AG08396 (cell line): ENCODE data around the gene KRT9.
"Not testable (repeated sequence)": the region's sequence is repeated elsewhere in the genome, so short reads cannot be mapped to it uniquely, and the experiment has no call there.

Experiments used
- DNase-seq: peaks from one replicate; pipeline ENCODE4 v3.0.0; 2012; ENCODE audit warnings: low spot score, mixed read lengths

Gene KRT9

DNA sequence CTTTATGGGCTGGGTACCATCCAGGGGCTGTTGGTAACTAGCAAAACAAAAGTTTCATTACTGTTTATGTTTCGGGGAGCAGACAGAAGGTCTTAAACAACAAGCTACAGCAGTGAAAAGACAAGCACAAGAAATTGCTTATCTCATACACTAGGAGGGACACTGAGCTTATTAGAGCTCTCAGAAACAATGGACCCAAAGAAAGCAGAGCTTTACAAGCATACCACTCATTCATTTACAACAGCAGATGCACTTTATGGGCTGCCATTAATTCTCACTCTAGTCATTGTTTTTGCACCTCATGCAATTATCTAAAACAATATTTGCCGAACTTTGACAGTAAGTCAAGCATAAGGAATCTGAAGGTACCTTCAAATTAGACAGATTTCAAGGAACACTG, 30.7 kb upstream of the KRT9 start:
- no peak for DNase-seq

DNA sequence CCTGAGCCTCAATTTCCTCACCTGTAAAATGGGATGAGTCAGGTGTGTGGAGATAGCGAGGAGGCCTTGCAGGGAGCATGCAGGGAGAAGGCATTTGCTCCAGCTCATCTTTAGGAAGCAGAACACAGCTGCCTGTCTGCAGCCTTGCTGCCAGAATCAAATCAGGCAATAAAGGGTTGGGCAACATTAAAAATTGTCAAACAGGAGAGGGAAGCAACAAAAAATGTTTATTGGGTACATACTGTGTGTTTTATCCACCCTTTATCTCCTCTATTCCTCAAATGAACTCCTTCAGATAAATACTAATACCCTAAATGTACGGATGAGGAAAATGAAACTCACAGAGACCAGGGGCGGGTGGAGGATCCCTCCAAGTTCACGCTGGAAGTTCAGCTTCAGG, 28.5 kb upstream of the KRT9 start:
- no peak for DNase-seq

DNA sequence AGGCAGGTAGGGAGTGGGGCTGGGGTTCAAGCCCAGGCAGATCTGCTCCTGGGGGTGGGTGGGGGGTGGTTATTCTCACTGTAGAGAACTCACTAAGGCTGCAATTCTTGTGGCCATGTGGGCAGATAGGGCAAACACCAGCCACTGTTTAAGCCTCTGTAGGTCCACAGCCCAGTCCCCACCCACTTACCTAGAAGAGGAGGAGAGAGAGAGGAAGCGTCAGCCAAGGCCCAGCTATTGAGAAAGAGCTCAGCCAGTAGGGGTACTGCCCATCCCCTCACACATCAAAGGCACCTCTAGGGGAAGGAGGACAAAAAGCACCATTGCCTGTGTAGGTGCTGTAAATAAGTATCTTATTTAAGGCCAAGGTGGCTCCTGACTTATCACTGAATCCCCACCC, 27.8 kb upstream of the KRT9 start:
- DNase-seq = no peak

DNA sequence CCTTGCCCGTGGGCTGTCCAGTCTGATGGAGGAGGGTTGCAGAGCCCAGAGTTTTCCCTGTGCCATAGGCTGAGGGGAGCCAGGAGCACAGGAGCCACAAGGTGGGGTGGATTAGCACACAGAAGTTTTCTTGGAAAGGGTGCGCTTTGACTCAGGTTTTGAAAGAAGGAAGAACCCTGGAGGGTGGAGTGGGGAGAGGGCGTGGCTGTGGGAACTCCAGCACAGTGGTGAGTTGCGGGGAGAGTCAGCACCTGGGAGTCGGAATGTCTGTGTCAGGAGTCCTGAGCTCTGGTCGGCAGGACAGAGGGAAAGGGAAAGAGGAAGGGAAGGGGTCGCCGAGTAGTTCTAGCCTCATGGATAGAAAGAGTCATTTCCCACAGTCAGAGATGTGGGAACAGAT, 23.7 kb upstream of the KRT9 start:
- DNase-seq = no peak

DNA sequence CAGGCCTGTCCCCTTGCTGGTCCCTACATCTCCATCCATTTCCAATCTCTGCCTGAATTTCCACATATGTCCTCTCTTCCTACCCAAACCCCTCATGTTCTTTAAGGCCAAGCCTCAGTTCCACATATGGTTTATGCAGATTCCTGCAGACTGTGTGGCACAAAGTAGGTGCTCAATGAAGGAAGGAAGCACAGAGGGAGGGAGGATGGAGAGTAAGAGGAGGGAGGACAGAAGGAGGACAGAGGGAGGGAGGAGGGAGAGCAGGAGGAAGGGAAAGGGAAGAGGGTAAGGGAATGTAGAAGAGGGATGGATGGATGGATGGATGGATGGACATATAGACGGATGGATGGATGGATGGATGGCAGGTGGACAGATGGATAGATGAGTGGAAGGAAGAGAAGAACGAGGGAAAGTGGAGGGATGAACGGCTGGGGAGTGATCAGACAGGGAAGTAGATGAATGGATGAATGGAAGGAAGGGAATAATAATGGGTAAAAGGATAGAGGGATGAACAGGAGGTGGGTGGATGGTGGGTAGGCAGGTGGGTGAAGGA, 22.6 kb upstream of the KRT9 start:
- DNase-seq = no peak

DNA sequence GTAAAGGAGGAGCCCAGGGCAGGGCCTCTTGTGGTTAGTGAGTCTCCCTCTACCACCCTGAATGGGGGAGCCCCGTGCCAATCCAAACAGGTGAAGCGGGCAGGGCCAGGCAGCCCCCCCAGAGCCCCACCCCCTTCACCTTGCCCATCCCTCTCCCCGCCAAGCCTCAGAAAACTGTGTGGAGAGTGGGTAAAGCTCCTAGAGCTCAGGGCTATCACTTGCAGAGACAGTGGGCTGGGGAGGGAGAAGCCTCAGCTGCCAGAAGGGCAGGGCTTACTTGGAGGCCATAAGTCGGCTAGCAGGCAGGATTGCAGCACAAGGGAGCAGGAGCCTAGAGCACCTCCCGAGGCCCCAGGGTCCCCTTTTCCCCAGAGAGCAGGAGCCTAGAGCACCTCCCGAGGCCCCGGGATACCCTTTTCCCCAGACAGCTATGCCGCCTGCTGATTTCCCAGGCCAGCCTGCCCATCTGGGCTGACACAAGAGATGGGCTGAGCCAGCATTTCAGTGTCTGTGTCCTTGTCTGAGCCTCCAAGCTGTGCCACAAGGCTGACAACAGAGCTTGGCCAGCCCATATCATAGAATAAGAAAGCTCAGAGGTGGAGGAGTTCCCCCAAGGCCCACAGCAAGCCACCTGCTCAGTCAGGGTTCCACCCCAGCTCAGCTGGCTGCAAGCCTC, 21.6 kb upstream of the KRT9 start:
- no peak for DNase-seq

DNA sequence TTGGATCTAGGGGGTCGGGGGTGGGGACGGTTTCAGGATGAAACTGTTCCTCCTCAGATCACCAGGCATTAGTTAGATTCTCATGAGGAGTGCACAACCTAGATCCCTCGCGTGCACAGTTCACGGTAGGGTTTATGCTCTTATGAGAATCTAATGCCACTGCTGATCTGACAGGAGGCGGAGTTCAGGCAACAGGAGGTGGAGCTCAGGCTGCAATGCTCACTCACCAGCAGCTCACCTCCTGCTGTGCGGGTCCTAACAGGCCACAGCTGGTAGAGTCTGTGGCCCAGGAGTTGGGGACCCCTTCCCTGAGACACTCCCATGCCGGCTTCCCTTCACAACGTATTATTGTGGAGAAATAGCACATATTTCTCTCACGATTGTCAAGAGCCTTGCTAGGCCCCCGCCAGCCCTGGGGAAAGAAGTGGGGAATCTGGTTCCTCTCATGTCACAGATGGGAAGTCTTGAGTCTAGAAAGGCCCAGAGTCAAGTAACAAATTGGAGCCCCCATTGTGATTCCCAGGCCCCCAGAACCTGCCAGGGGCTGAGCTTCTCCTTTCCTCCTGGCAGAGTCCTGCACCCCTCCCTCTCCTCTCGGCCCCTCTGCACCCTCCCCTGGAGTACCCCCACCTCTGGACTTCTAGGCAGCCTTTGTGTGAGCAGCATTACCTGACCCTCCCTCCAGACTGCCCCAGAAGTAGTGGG, 20.9 kb upstream of the KRT9 start:
- DNase-seq = no peak

DNA sequence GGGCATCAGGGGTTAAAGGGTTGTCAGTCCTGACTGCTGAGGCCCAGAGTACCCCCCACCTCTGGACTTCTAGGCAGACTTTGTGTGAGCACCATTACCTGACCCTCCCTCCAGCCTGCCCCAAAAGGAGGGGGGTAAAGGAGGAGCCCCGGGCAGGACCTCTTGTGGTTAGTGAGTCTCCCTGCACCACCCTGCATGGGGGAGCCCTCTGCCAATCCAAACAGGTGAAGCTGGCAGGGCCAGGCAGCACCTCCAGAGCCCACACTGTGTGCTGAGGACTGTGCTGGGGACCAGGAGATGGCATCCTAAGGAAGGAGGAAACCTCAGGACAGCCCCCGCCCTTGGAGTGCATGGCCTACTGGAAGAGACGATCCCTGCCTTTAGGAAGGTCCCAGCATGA, 17.4 kb upstream of the KRT9 start:
- DNase-seq = no peak

DNA sequence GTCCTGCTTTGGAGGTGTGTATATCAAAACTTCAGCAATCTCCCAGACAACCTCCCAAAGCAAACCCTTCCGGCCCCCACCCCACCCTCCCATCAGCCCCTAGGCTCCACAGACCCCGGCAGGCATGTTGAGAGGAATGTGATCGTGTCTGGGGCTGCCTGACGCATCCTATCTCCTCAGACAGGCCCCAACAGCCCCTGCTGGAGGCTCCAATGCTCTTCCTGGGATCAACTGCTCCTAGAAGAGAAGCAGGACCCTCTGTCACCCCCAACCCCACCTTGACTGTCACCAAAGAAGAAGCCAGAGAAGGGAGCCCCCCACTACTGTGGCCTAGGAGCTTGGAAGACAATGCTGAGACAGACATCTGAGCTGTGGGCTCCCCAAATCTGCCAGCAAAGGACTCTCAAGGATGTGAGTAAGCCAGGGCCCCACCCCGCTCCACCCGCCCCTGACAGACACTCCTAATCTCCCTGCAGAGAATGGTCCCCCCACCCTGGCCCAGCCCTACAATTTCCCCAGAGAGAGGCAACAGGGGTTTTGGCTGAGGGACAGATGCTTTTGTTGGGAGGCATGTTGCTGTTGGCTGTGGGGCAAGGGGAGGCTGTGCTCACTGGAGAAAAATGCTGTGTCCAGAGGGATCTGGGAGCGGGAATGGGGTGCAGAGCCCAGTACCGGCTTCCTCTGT, 16.4 kb upstream of the KRT9 start:
- no peak for DNase-seq

DNA sequence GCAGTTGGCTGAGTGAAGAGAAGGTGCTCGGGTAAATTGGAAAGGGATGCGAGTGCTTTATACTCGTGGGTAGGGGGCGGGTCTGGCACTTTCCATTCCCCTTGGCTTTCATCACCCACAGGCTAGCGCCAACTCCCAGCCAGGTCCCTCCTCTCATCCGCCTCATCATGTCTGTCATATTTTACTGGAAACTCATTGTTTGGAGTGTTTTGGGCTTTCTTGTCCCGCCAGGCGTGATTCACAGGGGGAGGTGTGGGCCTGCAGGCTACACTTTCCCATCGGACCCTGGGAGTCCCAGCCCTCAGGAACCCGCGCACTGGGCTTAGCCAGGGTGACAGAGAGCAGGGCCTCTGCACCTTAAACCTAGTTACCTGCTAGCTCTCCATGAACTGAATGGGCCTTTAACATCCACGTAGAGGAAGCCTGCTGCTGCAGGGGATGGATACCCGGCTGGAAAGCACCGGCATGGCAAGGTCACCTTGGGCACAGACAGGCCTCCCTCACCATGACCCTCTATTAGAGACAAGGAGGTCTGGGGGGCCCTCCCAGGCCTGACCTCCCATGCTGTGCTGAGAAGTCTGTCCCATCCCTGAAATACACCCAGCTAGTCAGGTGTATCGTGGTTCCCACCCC, 15.1 kb upstream of the KRT9 start, which contains the start of gene KRT14:
TSS of gene KRT14 (minus strand) at position 33 of the 633 bp plus-strand sequence. CDS start 61 bp downstream, outside the sequence.
- no peak for DNase-seq

DNA sequence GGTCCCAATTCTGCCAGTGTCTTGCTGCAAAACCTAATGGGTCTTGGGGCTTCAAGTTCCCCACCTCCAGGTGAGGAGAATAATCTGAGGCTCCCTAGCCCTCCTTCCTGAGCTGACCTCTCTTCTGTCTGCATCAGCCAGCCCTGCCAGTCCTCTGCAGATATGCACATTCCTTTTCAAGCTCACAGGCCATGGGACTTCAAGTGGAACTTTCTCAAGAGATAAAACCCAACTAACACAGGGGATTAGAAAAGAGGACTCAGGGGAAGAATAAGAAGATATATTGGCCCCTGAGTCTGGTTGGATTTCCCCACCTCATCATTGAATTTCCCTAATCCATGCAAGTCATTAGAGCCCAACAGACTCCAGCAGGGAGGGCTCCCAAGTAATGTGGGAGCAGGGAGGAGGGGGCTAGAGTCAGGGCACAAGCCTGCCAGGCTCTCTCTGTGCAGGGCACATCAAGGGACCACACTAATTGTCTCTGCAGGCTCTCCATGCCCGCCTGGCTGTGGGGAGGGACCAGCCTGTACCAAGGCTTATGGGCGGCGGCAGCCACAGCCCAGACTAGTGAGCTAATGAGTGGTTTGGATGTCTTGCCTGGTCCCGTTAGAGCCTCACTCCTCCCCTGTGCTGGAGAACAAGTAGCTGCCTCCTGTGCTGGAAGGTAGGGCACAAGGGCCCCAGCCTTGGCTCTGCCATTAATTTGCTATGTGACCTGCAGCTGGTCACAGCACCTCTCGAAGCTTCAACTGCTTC, 13.6 kb upstream of the KRT9 start:
- DNase-seq = no peak

DNA sequence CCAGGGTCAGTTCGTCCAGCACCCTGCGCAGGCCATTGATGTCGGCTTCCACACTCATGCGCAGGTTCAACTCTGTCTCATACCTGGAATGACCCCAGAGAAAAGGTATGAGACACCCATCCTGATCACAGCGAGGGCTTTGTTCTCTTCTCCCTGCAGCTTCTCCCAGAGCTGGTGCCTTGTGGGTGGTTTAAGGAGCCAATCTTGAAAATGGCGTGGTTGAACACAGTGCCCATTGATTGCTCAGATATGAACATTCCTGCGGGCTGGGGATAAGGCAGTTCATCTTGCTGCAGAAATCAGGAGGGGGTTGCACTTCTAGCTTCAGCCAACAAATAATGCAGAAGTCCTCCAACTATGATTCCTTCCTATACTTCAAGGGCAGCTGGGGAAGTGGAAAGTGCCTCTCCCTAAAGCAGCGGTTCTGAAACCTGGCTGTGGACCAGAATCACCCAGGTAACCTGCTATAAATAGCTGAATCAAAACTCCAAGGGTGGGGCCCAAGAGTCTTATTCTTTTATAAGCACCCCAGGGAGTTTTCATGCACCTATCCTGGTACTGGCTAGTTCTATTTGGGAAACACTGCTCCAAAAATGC, 12.6 kb upstream of the KRT9 start:
- not testable (repeated sequence) for DNase-seq

DNA sequence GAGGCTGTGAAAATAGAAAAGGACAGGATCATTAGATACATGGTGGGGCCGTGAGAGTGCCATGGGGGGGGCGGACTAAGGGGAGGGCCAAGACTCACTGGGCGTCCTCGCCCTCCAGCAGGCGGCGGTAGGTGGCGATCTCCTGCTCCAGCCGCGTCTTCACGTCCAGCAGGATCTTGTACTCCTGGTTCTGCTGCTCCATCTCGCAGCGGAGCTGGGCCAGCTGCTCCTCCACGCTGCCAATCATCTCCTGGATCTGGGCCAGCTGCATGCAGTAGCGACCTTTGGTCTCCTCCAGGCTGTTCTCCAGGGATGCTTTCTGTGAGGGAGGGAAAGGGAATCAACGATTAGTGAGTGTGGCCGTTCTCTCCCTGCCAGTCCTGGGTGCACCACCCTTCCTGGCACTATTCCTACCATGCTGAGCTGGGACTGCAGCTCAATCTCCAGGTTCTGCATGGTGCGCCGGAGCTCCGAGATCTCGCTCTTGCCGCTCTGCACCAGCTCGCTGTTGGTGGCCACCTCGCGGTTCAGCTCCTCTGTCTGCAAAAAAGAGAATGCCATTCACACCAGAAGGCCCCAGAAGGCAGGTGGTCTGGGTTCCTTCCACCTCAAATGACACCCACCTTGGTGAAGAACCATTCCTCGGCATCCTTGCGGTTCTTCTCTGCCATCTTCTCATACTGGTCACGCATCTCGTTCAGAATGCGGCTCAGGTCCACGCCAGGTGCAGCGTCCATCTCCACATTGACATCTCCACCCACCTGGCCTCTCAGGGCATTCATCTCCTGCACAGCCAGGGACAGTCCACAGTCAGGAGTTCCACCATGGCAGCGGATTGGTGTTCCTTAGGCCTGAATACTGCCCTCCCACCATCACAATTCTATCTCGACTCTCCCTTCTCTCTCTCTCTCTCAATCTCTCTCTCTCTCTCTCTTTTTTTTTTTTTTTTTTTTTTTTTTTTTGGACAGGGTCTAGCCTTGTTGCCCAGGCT, 11.6 kb upstream of the KRT9 start:
- DNase-seq = no peak

DNA sequence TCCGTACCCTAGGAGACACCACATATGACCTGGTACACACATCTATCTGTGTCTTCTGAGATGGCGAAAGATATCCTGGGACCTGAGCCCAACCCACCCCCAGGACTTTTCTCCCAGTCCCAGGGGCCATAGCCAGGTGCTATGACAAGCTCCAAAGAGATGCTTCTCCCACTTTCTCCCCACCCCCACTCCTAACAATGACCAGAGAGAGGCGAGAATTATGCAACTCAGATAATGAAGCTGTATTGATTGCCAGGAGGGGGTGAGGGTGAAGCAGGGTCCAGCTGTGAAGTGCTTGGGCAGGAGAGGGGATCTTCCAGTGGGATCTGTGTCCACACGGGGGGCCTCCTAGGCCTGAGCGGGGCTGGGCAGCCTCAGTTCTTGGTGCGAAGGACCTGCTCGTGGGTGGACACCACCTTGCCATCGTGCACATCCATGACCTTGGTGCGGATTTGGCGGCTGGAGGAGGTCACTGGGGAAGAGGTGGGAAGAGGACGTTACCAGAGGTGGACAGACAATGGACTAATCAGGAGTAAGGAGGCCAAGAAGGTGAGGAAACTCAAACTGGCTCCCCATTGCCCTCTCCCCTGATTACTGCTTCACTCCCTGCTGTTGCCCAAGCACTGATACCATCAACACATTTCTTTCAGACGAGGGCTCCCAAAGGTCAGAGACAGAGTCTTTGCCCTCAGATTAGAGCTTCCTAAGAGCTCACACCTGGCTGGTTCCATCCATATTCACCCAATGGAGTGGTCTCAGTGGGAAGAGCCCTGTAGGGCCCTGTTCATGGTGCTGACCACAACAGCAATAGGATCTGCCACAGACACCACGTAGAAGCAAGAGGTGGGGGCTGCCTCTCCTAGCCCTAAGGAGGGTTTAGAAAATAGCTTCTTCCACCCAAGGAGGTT, 10.5 kb upstream of the KRT9 start:
- not testable (repeated sequence) for DNase-seq

DNA sequence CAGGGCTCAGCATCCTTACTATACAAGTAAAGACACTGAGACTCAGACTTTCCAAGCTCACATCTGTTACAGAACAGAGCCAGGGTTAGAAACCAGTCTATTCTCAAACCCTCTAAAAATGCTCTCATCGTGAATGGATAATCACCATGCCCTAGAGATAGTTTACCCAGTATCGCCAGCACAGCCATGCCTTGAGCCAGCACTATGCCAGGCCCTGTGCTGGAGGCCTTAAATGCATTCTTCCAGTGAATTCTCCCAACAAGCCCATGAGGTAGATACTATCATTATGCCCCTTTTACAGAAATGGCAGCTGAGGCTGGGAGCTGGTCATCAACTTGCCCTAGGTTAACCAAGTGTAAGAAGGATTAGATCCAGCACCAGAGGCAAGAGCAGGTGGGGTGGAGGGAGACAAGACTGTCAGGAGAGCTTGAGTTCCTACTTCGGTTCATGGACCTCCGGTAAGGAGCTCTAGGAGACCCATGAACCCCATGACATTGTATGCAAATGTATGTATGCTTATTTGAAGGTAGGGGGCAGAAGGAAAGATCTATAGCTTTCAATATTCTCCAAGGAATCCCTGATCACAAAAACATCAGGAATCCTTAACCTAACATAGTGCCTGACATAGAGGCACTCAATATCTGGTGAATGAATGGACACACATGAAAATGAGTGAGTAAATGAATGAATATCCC, 9.7 kb upstream of the KRT9 start:
- no peak for DNase-seq

DNA sequence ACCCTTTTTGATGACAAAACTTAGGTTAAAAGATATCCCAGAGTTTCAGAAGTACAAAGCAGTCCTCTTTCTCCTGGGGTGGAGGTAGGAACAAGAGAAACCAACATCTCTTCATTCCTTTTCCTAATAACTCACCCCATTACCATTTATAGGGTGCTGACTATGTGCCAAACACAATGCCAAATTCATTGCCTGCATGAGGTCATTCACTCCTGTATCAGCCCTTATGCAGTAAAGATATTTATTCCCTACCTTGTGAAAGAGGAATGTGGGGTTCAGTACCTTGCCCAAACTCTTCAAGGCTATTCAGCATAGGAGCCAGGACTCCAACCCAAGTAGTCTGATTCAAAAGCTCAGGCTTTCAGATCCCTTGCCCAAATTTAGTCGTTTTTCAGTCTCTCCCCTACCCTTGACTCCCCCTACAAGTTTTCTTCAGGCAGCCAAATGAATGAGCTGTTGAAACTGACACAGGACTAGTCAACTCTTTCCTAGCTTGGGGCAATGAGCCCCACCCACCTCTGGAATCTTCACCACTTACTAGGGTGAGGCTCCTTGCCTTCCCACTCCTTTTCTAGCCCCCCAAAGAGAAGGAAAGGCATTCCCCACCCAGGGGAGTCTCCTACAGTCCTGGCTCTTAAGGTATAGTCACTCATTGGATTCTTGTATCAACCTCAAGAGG, 9.0 kb upstream of the KRT9 start:
- DNase-seq = no peak

DNA sequence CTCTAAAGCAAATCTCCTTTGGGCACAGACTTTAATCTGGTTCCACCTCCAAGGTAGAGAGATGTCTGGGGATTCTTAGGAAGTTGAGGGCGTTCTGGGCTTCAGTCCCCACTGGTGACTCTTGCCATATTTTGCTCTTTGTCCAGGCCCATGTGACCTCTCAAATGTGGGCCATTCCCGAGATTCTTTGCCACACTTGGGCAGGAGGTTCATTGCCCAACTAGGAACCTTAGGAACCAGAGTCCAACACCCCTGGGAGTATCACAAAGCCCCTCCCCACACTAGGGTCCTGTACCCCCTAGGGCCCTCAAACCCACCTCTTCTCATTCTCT, 8.4 kb upstream of the KRT9 start:
- DNase-seq = no peak
